ENCODE data around the gene ZNF280B. TPM values are rescaled to one million over a fixed set of nuclear protein-coding genes. Genes with fewer than 3 reads are reported as not detected.
A peak's percentile ranks its signal among the peaks of the same experiment; 100 is the strongest.
"Not testable (repeated sequence)": the region's sequence is repeated elsewhere in the genome, so short reads cannot be mapped to it uniquely, and the experiment has no call there.

Gene ZNF280B
- total RNA-seq, 3 donors from 2014 or later, result 0.33 to 0.64 (median 0.44) TPM

DNA sequence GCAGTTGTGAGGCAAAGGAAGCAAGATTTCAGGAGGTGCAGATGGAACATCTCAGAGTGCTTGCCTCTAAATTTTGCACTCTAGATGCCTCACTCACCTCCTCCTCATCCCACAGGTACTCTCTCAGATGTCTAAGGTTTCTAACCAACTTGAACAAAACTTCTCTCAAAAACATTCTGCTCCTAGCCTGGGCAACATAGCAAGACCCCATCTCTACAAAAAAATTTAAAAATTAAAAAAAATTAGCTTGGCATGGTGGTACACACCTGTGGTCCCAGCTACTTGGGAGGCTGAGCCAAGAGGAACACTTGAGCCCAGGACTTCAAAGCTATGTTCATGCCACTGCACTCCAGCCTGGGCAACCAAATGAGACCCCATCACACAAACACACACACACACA, 7.3 kb upstream of the ZNF280B start:
- no peaks in the 10 kb centered on the region for H3K27me3 ChIP-seq
- no peak overlapping the region for H3K27ac ChIP-seq

DNA sequence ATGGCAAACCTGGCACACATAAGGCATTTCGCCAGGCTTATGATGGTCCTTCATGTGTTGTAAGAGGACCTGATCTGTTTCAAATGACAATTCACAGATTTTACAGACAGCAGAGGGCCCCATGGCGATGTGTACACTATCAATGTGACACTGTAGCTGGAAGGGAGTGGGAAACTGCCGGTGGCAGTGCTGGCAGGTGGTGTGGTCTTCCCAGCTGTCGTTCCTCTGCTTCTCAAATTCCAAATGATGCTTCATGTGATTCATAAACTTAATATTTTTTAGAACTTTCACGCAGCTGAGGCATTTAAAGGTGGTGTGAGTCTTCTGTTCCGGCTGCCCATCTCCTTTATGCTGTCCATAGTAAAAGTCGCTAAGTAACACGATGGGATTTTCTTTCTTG, 5.9 kb upstream of the ZNF280B start:
- H3K27ac ChIP-seq; H3K27me3 ChIP-seq; H3K4me3 ChIP-seq; H3K4me1 ChIP-seq; intact Hi-C loops (cut with DNase I; ENCODE audit: low total_unique reads); DNase-seq (ENCODE audit: low spot score in 2 of 2); H3K36me3 ChIP-seq: not testable (repeated sequence)
- H3K9me3 ChIP-seq, result peaks cover 7 to 16% of the 10 kb centered on the region in 2 donors

More for the DNA sequence above, 7.3 kb upstream of the ZNF280B start:
- peaks cover 0 to 1% of the 10 kb centered on the region in 2 donors for H3K9me3 ChIP-seq
- no peak for TF ChIP-seq POLR2AphosphoS5 (IDR thresholded peaks at IDR 0.05)
- TF ChIP-seq, protein P1, sequence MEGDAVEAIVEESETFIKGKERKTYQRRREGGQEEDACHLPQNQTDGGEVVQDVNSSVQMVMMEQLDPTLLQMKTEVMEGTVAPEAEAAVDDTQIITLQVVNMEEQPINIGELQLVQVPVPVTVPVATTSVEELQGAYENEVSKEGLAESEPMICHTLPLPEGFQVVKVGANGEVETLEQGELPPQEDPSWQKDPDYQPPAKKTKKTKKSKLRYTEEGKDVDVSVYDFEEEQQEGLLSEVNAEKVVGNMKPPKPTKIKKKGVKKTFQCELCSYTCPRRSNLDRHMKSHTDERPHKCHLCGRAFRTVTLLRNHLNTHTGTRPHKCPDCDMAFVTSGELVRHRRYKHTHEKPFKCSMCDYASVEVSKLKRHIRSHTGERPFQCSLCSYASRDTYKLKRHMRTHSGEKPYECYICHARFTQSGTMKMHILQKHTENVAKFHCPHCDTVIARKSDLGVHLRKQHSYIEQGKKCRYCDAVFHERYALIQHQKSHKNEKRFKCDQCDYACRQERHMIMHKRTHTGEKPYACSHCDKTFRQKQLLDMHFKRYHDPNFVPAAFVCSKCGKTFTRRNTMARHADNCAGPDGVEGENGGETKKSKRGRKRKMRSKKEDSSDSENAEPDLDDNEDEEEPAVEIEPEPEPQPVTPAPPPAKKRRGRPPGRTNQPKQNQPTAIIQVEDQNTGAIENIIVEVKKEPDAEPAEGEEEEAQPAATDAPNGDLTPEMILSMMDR (IDR thresholded peaks at IDR 0.05), result no peak
- no peak for TF ChIP-seq POLR2A (IDR thresholded peaks at IDR 0.05)
- H3K36me3 ChIP-seq, result no peaks in the 10 kb centered on the region
- intact Hi-C loops (cut with DNase I; ENCODE audit: low total_unique reads), result no loop called here
- H3K4me1 ChIP-seq, result no peaks in the 10 kb centered on the region
- no peak for DNase-seq (ENCODE audit: low spot score in 2 of 2)
- no peak overlapping the region for H3K4me3 ChIP-seq

DNA sequence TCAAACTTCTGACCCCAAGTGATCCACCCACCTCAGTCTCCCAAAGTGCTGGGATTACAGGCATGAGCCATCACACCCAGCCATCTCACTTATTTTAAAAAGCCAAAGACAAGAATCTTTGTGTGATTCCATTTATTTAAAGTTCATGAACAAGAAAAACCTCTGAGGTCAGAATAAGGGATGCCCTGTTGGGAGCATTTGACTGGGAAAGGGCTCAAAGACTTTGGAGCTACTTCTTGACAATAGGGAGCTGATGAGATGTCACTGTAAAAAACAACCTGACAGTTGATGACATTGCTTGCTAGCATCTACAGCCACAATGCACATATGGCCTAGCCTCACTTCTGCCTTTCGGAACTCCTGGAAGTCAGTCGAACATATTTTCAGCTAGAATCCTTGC, 5.1 kb upstream of the ZNF280B start:
- intact Hi-C loops (cut with DNase I; ENCODE audit: low total_unique reads), result no loop called here
- peaks cover 0 to 3% of the 10 kb centered on the region in 2 donors for H3K27me3 ChIP-seq

DNA sequence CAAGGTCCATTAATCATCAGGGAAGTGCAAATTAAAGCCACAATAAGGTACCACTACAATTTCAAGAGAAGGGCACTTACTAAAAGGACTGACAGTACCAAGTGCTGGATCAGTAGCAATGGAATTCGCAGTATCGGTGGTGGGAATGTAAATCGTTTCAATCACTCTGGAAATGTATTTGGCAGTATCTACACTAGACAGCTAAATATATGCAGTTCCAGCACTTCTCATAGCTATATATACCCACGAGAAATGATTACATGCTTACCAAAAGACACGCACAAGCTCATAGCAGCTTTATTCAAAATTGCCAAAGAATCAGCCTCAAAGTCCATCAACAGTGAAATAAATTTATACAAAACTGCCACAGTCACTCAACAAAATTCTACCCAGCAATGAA, 4.4 kb upstream of the ZNF280B start:
- TF ChIP-seq POLR2AphosphoS5 (IDR thresholded peaks at IDR 0.05) (no peak), POLR2A (IDR thresholded peaks at IDR 0.05) (no peak)
- TF ChIP-seq, protein P1 (IDR thresholded peaks at IDR 0.05), result no peak
- DNase-seq (ENCODE audit: low spot score in 2 of 2), result no peak
- Histone ChIP-seq H3K27me3 (peaks cover 0 to 9% of the 10 kb centered on the region in 2 donors), H3K27ac (no peak overlapping the region), H3K4me3 (no peak overlapping the region), H3K4me1 (no peaks in the 10 kb centered on the region), H3K9me3 (peaks cover 13 to 21% of the 10 kb centered on the region in 2 donors), H3K36me3 (no peaks in the 10 kb centered on the region)
- intact Hi-C loops (cut with DNase I; ENCODE audit: low total_unique reads), result no loop called here

More for the DNA sequence above, 5.1 kb upstream of the ZNF280B start:
- Histone ChIP-seq H3K4me1 (no peaks in the 10 kb centered on the region), H3K36me3 (no peaks in the 10 kb centered on the region), H3K9me3 (peaks cover 11 to 21% of the 10 kb centered on the region in 2 donors), H3K27ac (no peak overlapping the region), H3K4me3 (no peak overlapping the region)
- TF ChIP-seq POLR2AphosphoS5 (IDR thresholded peaks at IDR 0.05), result no peak
- TF ChIP-seq, protein P1 (IDR thresholded peaks at IDR 0.05), result no peak
- no peak for TF ChIP-seq POLR2A (IDR thresholded peaks at IDR 0.05)
- DNase-seq (ENCODE audit: low spot score in 2 of 2), result no peak

DNA sequence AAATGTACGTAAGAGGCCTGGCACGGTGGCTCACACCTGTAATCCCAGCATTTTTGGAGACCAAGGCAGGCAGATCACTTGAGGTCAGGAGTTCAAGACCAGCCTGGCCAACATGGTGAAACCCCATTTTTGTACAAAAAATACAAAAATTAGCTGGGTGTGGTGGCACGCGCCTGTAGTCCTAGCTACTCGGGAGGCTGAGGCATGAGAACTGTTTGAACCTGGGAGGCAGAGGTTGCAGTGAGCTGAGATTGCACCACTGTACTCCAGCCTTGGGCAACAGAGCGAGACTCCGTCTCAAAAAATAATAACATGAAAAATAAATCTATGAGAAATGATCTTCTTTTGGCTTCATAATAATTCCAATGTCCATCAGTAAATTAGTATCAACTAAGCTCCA, 2.3 kb upstream of the ZNF280B start:
- H3K9me3 ChIP-seq, result peaks cover 13 to 25% of the 10 kb centered on the region in 2 donors
- peaks cover 0 to 16% of the 10 kb centered on the region in 2 donors for H3K27me3 ChIP-seq
- H3K27ac ChIP-seq; H3K4me3 ChIP-seq; H3K4me1 ChIP-seq; intact Hi-C loops (cut with DNase I; ENCODE audit: low total_unique reads); H3K36me3 ChIP-seq; DNase-seq (ENCODE audit: low spot score in 2 of 2): not testable (repeated sequence)

DNA sequence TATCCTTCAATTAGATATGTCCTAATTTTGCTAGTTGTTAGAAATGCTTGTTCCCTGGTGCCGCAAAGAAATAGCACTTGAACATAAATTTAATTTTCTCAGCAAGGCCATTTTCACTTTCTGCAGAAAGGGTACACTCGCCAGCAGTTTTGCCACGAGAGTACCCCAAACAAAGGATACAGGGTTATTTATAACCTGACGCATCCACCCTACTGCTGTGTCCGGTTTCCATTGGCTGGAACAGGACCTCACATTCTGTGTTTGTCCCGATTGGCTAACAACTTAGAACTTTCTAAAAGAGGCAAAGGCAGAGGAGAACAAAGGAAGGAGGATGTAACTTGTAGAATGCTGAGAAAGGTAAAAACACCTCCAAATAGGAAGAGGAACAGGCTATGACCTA, 1.4 kb upstream of the ZNF280B start:
- H3K27me3 ChIP-seq, result peaks cover 0 to 16% of the 10 kb centered on the region in 2 donors
- intact Hi-C loops (cut with DNase I; ENCODE audit: low total_unique reads); DNase-seq (ENCODE audit: low spot score in 2 of 2); H3K4me1 ChIP-seq; H3K4me3 ChIP-seq; H3K36me3 ChIP-seq; H3K27ac ChIP-seq: not testable (repeated sequence)
- peaks cover 13 to 25% of the 10 kb centered on the region in 2 donors for H3K9me3 ChIP-seq

DNA sequence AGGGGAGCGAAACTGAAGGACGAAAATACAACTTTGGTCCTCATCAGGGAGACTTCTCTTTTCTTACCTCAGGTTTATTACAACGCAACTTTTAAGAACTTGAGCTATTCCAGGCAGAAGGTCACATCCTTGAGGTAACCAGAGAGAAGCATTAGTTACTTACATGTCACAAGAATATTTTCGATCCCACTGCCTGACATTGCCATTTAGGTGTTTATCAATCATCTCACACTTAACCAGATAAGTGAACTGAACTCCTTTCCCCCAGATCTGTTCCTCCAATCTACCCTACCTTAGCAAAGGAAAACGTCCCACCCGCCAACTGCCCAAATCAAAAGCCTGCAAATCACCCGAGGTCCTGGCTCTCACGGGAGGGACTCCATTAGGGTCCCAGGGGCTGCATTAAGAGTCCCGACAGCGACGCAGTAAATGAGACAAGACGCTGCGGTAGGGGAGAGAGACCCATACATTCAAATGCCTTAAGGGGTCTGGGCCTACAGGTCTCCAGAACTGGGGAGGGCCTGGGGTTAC, 734 bp downstream of the ZNF280B start:
- TF ChIP-seq POLR2AphosphoS5 (IDR thresholded peaks at IDR 0.05), result no peak
- TF ChIP-seq, protein P1 (IDR thresholded peaks at IDR 0.05), result no peak
- no peak for TF ChIP-seq POLR2A (IDR thresholded peaks at IDR 0.05)
- Histone ChIP-seq H3K4me3 (peak overlapping the region; percentile 38 to 60 (median 43)), H3K27me3 (peaks cover 0 to 16% of the 10 kb centered on the region in 2 donors), H3K27ac (no peak overlapping the region), H3K36me3 (no peaks in the 10 kb centered on the region), H3K4me1 (no peaks in the 10 kb centered on the region), H3K9me3 (peaks cover 13 to 25% of the 10 kb centered on the region in 2 donors)
- no peak for DNase-seq (ENCODE audit: low spot score in 2 of 2)
- intact Hi-C loops (cut with DNase I; ENCODE audit: low total_unique reads), result loop anchor here (2.0 kb wide), 1 partner anchor 47 kb away; no protein-coding TSS in a partner anchor

Data from breast epithelium (tissue), 4 donors.